Mesendoderm (in vitro differentiated cells): ENCODE results near the gene DLG2.

Experiments
- DNase-seq: peaks from one replicate; pipeline ENCODE4 v3.0.0; 2013
- H2AK5ac ChIP-seq: 2 replicates; pipeline ENCODE4 v1.6.1; 2013; ENCODE audit warnings: low read length, inconsistent platforms
- H2BK120ac ChIP-seq: 2 replicates; pipeline ENCODE4 v1.6.1; 2013; ENCODE audit warnings: low read depth, mild to moderate bottlenecking, low read length, moderate library complexity, mixed read lengths
- H2BK15ac ChIP-seq: replicated peaks from 2 replicates; pipeline ENCODE4 v1.6.1; 2013; ENCODE audit warnings: low read depth, mild to moderate bottlenecking, moderate library complexity
- H2BK5ac ChIP-seq: 2 replicates; pipeline ENCODE4 v1.6.1; 2013; ENCODE audit warnings: low read length, inconsistent platforms
- H3K18ac ChIP-seq: 2 replicates; pipeline ENCODE4 v1.6.1; 2013; ENCODE audit warnings: mild to moderate bottlenecking, low read length, mixed read lengths
- H3K23ac ChIP-seq: one replicate; pipeline ENCODE4 v1.6.1; 2013; ENCODE audit warnings: low read length
- H3K27ac ChIP-seq: 2 replicates; pipeline ENCODE4 v1.5.1; 2013; ENCODE audit warnings: low read depth, mild to moderate bottlenecking, inconsistent platforms, low read length, moderate library complexity
- H3K27me3 ChIP-seq: 2 replicates; pipeline ENCODE4 v1.6.1; 2013; ENCODE audit warnings: low read length, control low read depth, mild to moderate bottlenecking, inconsistent platforms; ENCODE audit not compliant: insufficient read depth, poor library complexity
- H3K36me3 ChIP-seq: 2 replicates; pipeline ENCODE4 v1.6.1; 2013; ENCODE audit warnings: low read length, inconsistent platforms; ENCODE audit not compliant: control insufficient read depth, insufficient read depth
- H3K4ac ChIP-seq: one replicate; pipeline ENCODE4 v1.6.1; 2013; ENCODE audit warnings: low read depth, mild to moderate bottlenecking, low read length, moderate library complexity
- H3K4me1 ChIP-seq: 2 replicates; pipeline ENCODE4 v1.6.1; 2013; ENCODE audit warnings: low read depth, low read length, inconsistent platforms; ENCODE audit not compliant: control insufficient read depth
- H3K4me2 ChIP-seq: 2 replicates; pipeline ENCODE4 v1.6.1; 2013; ENCODE audit warnings: low read length
- H3K4me3 ChIP-seq: 2 replicates; pipeline ENCODE4 v1.5.1; 2013; ENCODE audit warnings: mild to moderate bottlenecking, low read length
- H3K56ac ChIP-seq: one replicate; pipeline ENCODE4 v1.6.1; 2013; ENCODE audit warnings: low read length
- H3K79me1 ChIP-seq: 2 replicates; pipeline ENCODE4 v1.6.1; 2013; ENCODE audit warnings: low read length, inconsistent platforms
- H3K79me2 ChIP-seq: 2 replicates; pipeline ENCODE4 v1.6.1; 2013; ENCODE audit warnings: mild to moderate bottlenecking, low read length; ENCODE audit not compliant: control insufficient read depth, insufficient read depth
- H3K9ac ChIP-seq: 2 replicates; pipeline ENCODE4 v1.6.1; 2013; ENCODE audit warnings: low read length, inconsistent platforms
- H4K5ac ChIP-seq: one replicate; pipeline ENCODE4 v1.6.1; 2013; ENCODE audit warnings: low read length
- H4K8ac ChIP-seq: one replicate; pipeline ENCODE4 v1.6.1; 2013; ENCODE audit warnings: low read depth, mild to moderate bottlenecking, control low read depth, low read length, moderate library complexity
- WGBS: extraction: QIAGEN DNeasy Blood & Tissue Kit; methylation state at CpG from one replicate; pipeline ENCODE4 v1.1.7; 2013; ENCODE audit warnings: low lambda C conversion rate, missing lambda C conversion rate; ENCODE audit not compliant: insufficient coverage; ENCODE audit errors: extremely low coverage; 5-methylcytosine and 5-hydroxymethylcytosine counted together

Gene DLG2

GRCh38 chr11:84806354-84806753, 820.8 kb downstream of the DLG2 start:
- Histone ChIP-seq H3K27ac (no peak overlapping the region), H3K36me3 (no peaks in the 10 kb centered on the region), H3K4me1 (no peaks in the 10 kb centered on the region), H2BK5ac (no peak overlapping the region), H3K79me1 (no peaks in the 10 kb centered on the region), H3K4me3 (no peak overlapping the region), H3K27me3 (peaks cover 2% of the 10 kb centered on the region), H3K79me2 (no peaks in the 10 kb centered on the region), H3K9ac (no peak overlapping the region), H4K5ac (no peak overlapping the region), H3K18ac (no peak overlapping the region), H2AK5ac (no peak overlapping the region), H4K8ac (no peak overlapping the region), H3K4ac (no peak overlapping the region), H2BK120ac (no peak overlapping the region), H2BK15ac (no peak overlapping the region), H3K23ac (no peak overlapping the region), H3K56ac (no peak overlapping the region), H3K4me2 (no peak overlapping the region)
- WGBS: no CpG with 5 or more reads among the region's 2 CpGs
- no peak for DNase-seq

- Histone ChIP-seq H2BK15ac (no peak overlapping the region), H2BK120ac (no peak overlapping the region), H3K4me2 (no peak overlapping the region), H3K79me2 (no peaks in the 10 kb centered on the region), H2AK5ac (no peak overlapping the region), H3K56ac (no peak overlapping the region), H3K36me3 (no peaks in the 10 kb centered on the region), H3K4ac (no peak overlapping the region), H3K4me3 (no peak overlapping the region), H3K79me1 (no peaks in the 10 kb centered on the region), H3K23ac (no peak overlapping the region), H4K8ac (no peak overlapping the region), H4K5ac (no peak overlapping the region), H3K4me1 (no peaks in the 10 kb centered on the region), H3K27me3 (no peaks in the 10 kb centered on the region), H3K27ac (no peak overlapping the region), H2BK5ac (no peak overlapping the region), H3K9ac (no peak overlapping the region), H3K18ac (no peak overlapping the region)
- no peak for DNase-seq
- no CpG with 5 or more reads among the region's 1 CpG for WGBS
Measured at GRCh38 chr11:84804041-84804440, 823.1 kb downstream of the DLG2 start.

- Histone ChIP-seq H3K36me3 (no peaks in the 10 kb centered on the region), H3K79me2 (no peaks in the 10 kb centered on the region), H3K4ac (no peak overlapping the region), H3K23ac (no peak overlapping the region), H3K56ac (no peak overlapping the region), H2BK5ac (no peak overlapping the region), H3K4me2 (no peak overlapping the region), H3K79me1 (no peaks in the 10 kb centered on the region), H3K27ac (no peak overlapping the region), H3K4me1 (no peaks in the 10 kb centered on the region), H2BK120ac (no peak overlapping the region), H3K4me3 (no peak overlapping the region), H3K9ac (no peak overlapping the region), H3K18ac (peak overlapping the region; percentile 81), H2AK5ac (no peak overlapping the region), H3K27me3 (no peaks in the 10 kb centered on the region), H4K8ac (no peak overlapping the region), H2BK15ac (no peak overlapping the region), H4K5ac (no peak overlapping the region)
- no CpG with 5 or more reads among the region's 8 CpGs for WGBS
- peak; percentile 45 for DNase-seq
Measured at GRCh38 chr11:84800755-84801346, 826.3 kb downstream of the DLG2 start.

GRCh38 chr11:84799112-84799511, 828.0 kb downstream of the DLG2 start:
- no peak overlapping the region for H2BK120ac ChIP-seq
- H3K27ac ChIP-seq: no peak overlapping the region
- no peak for DNase-seq
- H3K18ac ChIP-seq: no peak overlapping the region
- H2BK5ac ChIP-seq: no peak overlapping the region
- H3K4me1 ChIP-seq: no peaks in the 10 kb centered on the region
- H3K79me1 ChIP-seq: no peaks in the 10 kb centered on the region
- H3K4me3 ChIP-seq: no peak overlapping the region
- no peak overlapping the region for H2AK5ac ChIP-seq
- H3K9ac ChIP-seq: no peak overlapping the region
- H2BK15ac ChIP-seq: no peak overlapping the region
- H3K79me2 ChIP-seq: no peaks in the 10 kb centered on the region
- no peak overlapping the region for H4K8ac ChIP-seq
- H3K4me2 ChIP-seq: no peak overlapping the region
- no peak overlapping the region for H3K23ac ChIP-seq
- H4K5ac ChIP-seq: no peak overlapping the region
- H3K4ac ChIP-seq: no peak overlapping the region
- H3K56ac ChIP-seq: no peak overlapping the region
- no CpG with 5 or more reads among the region's 3 CpGs for WGBS
- no peaks in the 10 kb centered on the region for H3K27me3 ChIP-seq
- H3K36me3 ChIP-seq: no peaks in the 10 kb centered on the region

GRCh38 chr11:84795698-84796097, 831.4 kb downstream of the DLG2 start:
- H3K18ac ChIP-seq: no peak overlapping the region
- H3K56ac ChIP-seq: no peak overlapping the region
- no peaks in the 10 kb centered on the region for H3K79me2 ChIP-seq
- no peak overlapping the region for H3K23ac ChIP-seq
- no peak overlapping the region for H2AK5ac ChIP-seq
- H3K36me3 ChIP-seq: no peaks in the 10 kb centered on the region
- H3K27ac ChIP-seq: no peak overlapping the region
- H3K9ac ChIP-seq: no peak overlapping the region
- H3K4me3 ChIP-seq: no peak overlapping the region
- no peak for DNase-seq
- no peak overlapping the region for H2BK5ac ChIP-seq
- H3K4ac ChIP-seq: no peak overlapping the region
- no CpG with 5 or more reads among the region's 8 CpGs for WGBS
- H3K4me2 ChIP-seq: no peak overlapping the region
- no peak overlapping the region for H2BK120ac ChIP-seq
- H4K8ac ChIP-seq: no peak overlapping the region
- no peak overlapping the region for H4K5ac ChIP-seq
- H3K27me3 ChIP-seq: no peaks in the 10 kb centered on the region
- H3K4me1 ChIP-seq: no peaks in the 10 kb centered on the region
- no peaks in the 10 kb centered on the region for H3K79me1 ChIP-seq
- H2BK15ac ChIP-seq: no peak overlapping the region
